GM10248 (cell line): ENCODE results near the gene MTRF1L.

Experiments
- CTCF ChIA-PET: fragments of 300-600 bp; sonication (Branson Sonifier 250); formaldehyde crosslinking; extraction: SDS; loops from one replicate; lab custom pipeline; 2021; ENCODE audit warnings: antibody characterized with exemption; lab: Yijun Ruan, JAX
- POLR2A ChIA-PET: fragments of 350-650 bp; sonication (Branson Sonifier 250); formaldehyde crosslinking; extraction: SDS; loops from one replicate; lab custom pipeline; 2020; ENCODE audit warnings: antibody characterized with exemption; lab: Yijun Ruan, JAX
- DNase-seq: peaks from one replicate; pipeline ENCODE4 v3.0.0; 2012; ENCODE audit errors: extremely low spot score
- CTCF ChIP-seq: IDR thresholded peaks from 2 replicates; pipeline ENCODE4 v1.5.1; 2012; ENCODE audit warnings: mild to moderate bottlenecking, low read depth; ENCODE audit errors: extremely low read depth, missing control alignments, control extremely low read depth

MTRF1L gene

GRCh38 chr6:152942319-152942869, 60.1 kb downstream of the MTRF1L start:
- ChIA-PET CTCF (interaction anchor here (1.3 kb wide), 1 partner anchor 12 kb away, joined by 7 read pairs; no protein-coding TSS in a partner anchor), POLR2A (no interaction called here)
- TF ChIP-seq CTCF = no peak
- no peak for DNase-seq

GRCh38 chr6:152941746-152942145, 60.8 kb downstream of the MTRF1L start:
- ChIA-PET CTCF (interaction anchor here (1.2 to 1.4 kb wide), 3 partner anchors 13 to 82 kb away, joined by 3 to 7 read pairs (median 3); no protein-coding TSS in a partner anchor), POLR2A (no interaction called here)
- no peak for DNase-seq
- no peak for TF ChIP-seq CTCF
